MM.1S (cell line): ENCODE data around the gene CNTROB.

Experiments
- DNase-seq: peaks from one replicate; pipeline ENCODE4 v3.0.0-alpha.2; 2015
- H2AFZ ChIP-seq: fragments of 300-600 bp; sonication (generic); 2 replicates; pipeline ENCODE4 v1.6.0; 2016; ENCODE audit warnings: antibody characterized with exemption, low read length
- H3F3A ChIP-seq: fragments of 300-600 bp; sonication (generic); 2 replicates; pipeline ENCODE4 v1.6.1; 2016; ENCODE audit warnings: mild to moderate bottlenecking, antibody characterized with exemption, low read length, moderate library complexity, mixed read lengths; ENCODE audit not compliant: insufficient read depth
- H3K27ac ChIP-seq: fragments of 300-600 bp; sonication (generic); 2 replicates; pipeline ENCODE4 v1.5.1; 2016; ENCODE audit warnings: mild to moderate bottlenecking, low read length
- H3K27me3 ChIP-seq: fragments of 300-600 bp; sonication (generic); replicated peaks from 2 replicates; pipeline ENCODE4 v1.6.0; 2016; ENCODE audit warnings: low read length; ENCODE audit not compliant: insufficient read depth
- H3K36me3 ChIP-seq: fragments of 300-600 bp; sonication (generic); replicated peaks from 2 replicates; pipeline ENCODE4 v1.6.1; 2016; ENCODE audit warnings: mild to moderate bottlenecking, low read length, mixed read lengths; ENCODE audit not compliant: insufficient read depth
- H3K4me1 ChIP-seq: fragments of 300-600 bp; sonication (generic); 2 replicates; pipeline ENCODE4 v1.6.1; 2016; ENCODE audit warnings: low read length, mixed read lengths
- H3K4me2 ChIP-seq: fragments of 300-600 bp; sonication (generic); 2 replicates; pipeline ENCODE4 v1.6.0; 2016; ENCODE audit warnings: low read depth, low read length
- H3K4me3 ChIP-seq: fragments of 300-600 bp; sonication (generic); 2 replicates; pipeline ENCODE4 v1.5.1; 2016; ENCODE audit warnings: low read length, mixed read lengths
- H3K79me2 ChIP-seq: fragments of 300-600 bp; sonication (generic); 2 replicates; pipeline ENCODE4 v1.6.1; 2016; ENCODE audit warnings: mixed run types, low read length, mixed read lengths
- H3K9ac ChIP-seq: fragments of 300-600 bp; sonication (generic); 2 replicates; pipeline ENCODE4 v1.6.1; 2016; ENCODE audit warnings: low read length, mixed read lengths
- H3K9me2 ChIP-seq: fragments of 300-600 bp; sonication (generic); replicated peaks from 2 replicates; pipeline ENCODE4 v1.6.1; 2016; ENCODE audit warnings: mild to moderate bottlenecking, low read length, mixed read lengths; ENCODE audit not compliant: insufficient read depth
- H3K9me3 ChIP-seq: fragments of 300-600 bp; sonication (generic); replicated peaks from 2 replicates; pipeline ENCODE4 v1.6.1; 2016; ENCODE audit warnings: mild to moderate bottlenecking, low read length, mixed read lengths; ENCODE audit not compliant: insufficient read depth
- H4K20me1 ChIP-seq: fragments of 300-600 bp; sonication (generic); 2 replicates; pipeline ENCODE4 v1.6.1; 2016; ENCODE audit warnings: mild to moderate bottlenecking, low read length, moderate library complexity, mixed read lengths; ENCODE audit not compliant: insufficient read depth
- CTCF ChIP-seq: fragments of 300-600 bp; sonication (generic); IDR thresholded peaks from 2 replicates; pipeline ENCODE4 v1.5.1; 2016; ENCODE audit warnings: antibody characterized with exemption, low read length, mixed read lengths
- EZH2 ChIP-seq: fragments of 300-600 bp; sonication (generic); optimal IDR thresholded peaks from 2 replicates; pipeline ENCODE3; 2017; ENCODE audit warnings: low read depth, mild to moderate bottlenecking, antibody characterized with exemption, low read length, mixed read lengths
- EZH2phosphoT487 ChIP-seq: fragments of 300-600 bp; sonication (generic); IDR thresholded peaks from 2 replicates; pipeline ENCODE4 v1.6.1; 2018; ENCODE audit warnings: antibody characterized with exemption, low read length

CNTROB gene

DNA sequence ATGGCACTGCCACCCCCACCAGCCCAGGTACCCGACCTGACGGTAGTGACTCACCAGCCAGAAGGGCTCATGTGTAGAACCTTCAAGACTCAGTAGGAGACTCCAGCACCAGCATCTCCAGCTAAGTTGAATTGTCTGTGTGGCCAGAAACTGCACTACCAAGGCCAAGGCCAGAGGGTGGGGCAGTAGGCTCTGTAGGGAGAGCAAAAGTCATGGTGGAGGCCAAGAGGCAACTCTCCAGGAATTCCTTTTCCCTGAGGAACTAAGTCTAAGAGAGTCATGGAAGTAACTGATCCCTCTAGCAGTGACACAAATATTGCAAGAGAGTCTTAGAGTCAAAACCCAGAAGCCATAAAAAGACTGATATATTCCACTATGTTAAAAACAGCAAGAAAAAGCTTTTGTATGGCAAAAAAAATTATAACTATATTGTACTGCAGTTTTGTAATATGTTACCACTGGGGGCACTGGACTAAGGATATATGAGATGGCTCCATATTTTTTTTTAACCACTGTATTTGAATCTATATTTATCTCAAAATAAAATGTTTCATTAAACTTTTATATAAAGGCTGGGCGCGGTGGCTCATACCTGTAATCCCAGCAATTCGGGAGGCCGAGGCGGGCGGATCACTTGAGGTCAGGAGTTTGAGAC lies 40.3 kb downstream of the CNTROB start:
- H3K4me3 ChIP-seq: no peak overlapping the region
- H3K9me3 ChIP-seq: no peaks in the 10 kb centered on the region
- no peak overlapping the region for H2AFZ ChIP-seq
- TF ChIP-seq EZH2phosphoT487: no peak
- TF ChIP-seq CTCF: no peak
- no peak for TF ChIP-seq EZH2
- H3K27ac ChIP-seq: no peak overlapping the region
- H3K79me2 ChIP-seq: no peaks in the 10 kb centered on the region
- H3K4me1 ChIP-seq: no peaks in the 10 kb centered on the region
- no peak for DNase-seq
- H4K20me1 ChIP-seq: no peaks in the 10 kb centered on the region
- H3K36me3 ChIP-seq: no peaks in the 10 kb centered on the region
- peaks cover 47% of the 10 kb centered on the region for H3K27me3 ChIP-seq
- H3K4me2 ChIP-seq: no peak overlapping the region
- H3F3A ChIP-seq: no peaks in the 10 kb centered on the region
- no peaks in the 10 kb centered on the region for H3K9me2 ChIP-seq
- no peak overlapping the region for H3K9ac ChIP-seq

GRCh38 chr17:7974638-7975131 lies 42.7 kb downstream of the CNTROB start:
- no peak overlapping the region for H3K27ac ChIP-seq
- H3K9me3 ChIP-seq: no peaks in the 10 kb centered on the region
- no peaks in the 10 kb centered on the region for H4K20me1 ChIP-seq
- H3K4me2 ChIP-seq: no peak overlapping the region
- no peaks in the 10 kb centered on the region for H3F3A ChIP-seq
- TF ChIP-seq EZH2phosphoT487 (no peak), CTCF (no peak), EZH2 (no peak)
- no peak for DNase-seq
- no peaks in the 10 kb centered on the region for H3K79me2 ChIP-seq
- no peaks in the 10 kb centered on the region for H3K9me2 ChIP-seq
- no peaks in the 10 kb centered on the region for H3K36me3 ChIP-seq
- H2AFZ ChIP-seq: no peak overlapping the region
- no peak overlapping the region for H3K4me3 ChIP-seq
- peaks cover 63% of the 10 kb centered on the region for H3K27me3 ChIP-seq
- no peaks in the 10 kb centered on the region for H3K4me1 ChIP-seq
- no peak overlapping the region for H3K9ac ChIP-seq

DNA sequence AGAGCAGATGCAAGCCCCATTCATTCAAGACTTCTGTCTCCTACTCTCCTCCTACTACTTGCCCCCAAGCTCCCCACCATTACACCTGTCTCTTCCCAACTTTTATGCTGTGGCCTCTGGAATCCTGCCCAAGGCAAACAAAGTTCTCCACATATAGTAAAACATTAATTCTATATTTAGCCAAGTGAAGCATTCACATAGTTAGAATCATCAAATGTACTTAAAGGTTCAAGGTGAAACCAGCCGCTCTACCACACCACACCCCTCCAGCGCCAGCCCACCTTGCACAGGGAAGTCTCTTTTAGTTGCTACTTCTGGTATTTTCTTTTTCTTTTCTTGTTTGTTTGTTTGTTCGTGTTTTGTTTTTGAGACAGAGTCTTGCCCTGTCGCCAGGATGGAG lies 45.0 kb downstream of the CNTROB start:
- Histone ChIP-seq H3F3A (no peaks in the 10 kb centered on the region), H3K36me3 (no peaks in the 10 kb centered on the region), H2AFZ (no peak overlapping the region), H3K79me2 (no peaks in the 10 kb centered on the region), H3K4me3 (no peak overlapping the region), H3K9me2 (no peaks in the 10 kb centered on the region), H3K9me3 (no peaks in the 10 kb centered on the region), H3K27ac (no peak overlapping the region), H3K4me2 (no peak overlapping the region), H4K20me1 (no peaks in the 10 kb centered on the region), H3K9ac (no peak overlapping the region), H3K4me1 (no peaks in the 10 kb centered on the region), H3K27me3 (peaks cover 73% of the 10 kb centered on the region)
- TF ChIP-seq EZH2: no peak
- TF ChIP-seq EZH2phosphoT487: no peak
- no peak for TF ChIP-seq CTCF
- no peak for DNase-seq
